22Rv1 (cell line): ENCODE results near the gene DNASE1L1.
A peak's percentile ranks its signal among the peaks of the same experiment; 100 is the strongest.

Experiments
- H3K27ac ChIP-seq: fragments of 450-650 bp; 2 replicates; pipeline ENCODE4 v1.5.1; 2017
- ZFX ChIP-seq: fragments of 450-650 bp; IDR thresholded peaks from 2 replicates; pipeline ENCODE4 v1.6.1; 2017; ENCODE audit warnings: antibody characterized with exemption, borderline replicate concordance
- TF ChIP-seq, protein P1 (sequence below): fragments of 450-650 bp; IDR thresholded peaks from 2 replicates; pipeline ENCODE4 v1.5.1; 2017; ENCODE audit warnings: mild to moderate bottlenecking

Gene DNASE1L1

DNA sequence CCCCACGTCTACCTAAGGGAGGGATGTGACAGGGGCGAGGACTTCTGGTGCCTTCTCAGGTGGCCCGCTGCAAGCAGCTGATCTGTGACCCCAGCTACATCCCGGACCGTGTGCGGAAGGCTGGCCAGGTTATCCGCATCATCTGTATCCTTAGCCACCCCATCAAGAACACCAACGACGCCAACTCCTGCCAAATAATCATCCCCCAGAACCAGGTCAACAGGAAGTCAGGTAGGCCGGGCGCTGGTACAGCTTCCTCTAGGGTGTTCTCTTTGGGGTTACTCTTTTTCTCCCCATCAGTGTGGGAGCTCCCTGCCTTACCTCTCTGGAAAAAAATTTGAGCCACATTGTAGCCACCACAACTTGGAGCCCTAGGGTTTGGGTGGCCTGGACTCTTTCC lies 32.5 kb upstream of the DNASE1L1 start:
- TF ChIP-seq, protein P1, sequence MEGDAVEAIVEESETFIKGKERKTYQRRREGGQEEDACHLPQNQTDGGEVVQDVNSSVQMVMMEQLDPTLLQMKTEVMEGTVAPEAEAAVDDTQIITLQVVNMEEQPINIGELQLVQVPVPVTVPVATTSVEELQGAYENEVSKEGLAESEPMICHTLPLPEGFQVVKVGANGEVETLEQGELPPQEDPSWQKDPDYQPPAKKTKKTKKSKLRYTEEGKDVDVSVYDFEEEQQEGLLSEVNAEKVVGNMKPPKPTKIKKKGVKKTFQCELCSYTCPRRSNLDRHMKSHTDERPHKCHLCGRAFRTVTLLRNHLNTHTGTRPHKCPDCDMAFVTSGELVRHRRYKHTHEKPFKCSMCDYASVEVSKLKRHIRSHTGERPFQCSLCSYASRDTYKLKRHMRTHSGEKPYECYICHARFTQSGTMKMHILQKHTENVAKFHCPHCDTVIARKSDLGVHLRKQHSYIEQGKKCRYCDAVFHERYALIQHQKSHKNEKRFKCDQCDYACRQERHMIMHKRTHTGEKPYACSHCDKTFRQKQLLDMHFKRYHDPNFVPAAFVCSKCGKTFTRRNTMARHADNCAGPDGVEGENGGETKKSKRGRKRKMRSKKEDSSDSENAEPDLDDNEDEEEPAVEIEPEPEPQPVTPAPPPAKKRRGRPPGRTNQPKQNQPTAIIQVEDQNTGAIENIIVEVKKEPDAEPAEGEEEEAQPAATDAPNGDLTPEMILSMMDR, result no peak
- no peak overlapping the region for H3K27ac ChIP-seq

DNA sequence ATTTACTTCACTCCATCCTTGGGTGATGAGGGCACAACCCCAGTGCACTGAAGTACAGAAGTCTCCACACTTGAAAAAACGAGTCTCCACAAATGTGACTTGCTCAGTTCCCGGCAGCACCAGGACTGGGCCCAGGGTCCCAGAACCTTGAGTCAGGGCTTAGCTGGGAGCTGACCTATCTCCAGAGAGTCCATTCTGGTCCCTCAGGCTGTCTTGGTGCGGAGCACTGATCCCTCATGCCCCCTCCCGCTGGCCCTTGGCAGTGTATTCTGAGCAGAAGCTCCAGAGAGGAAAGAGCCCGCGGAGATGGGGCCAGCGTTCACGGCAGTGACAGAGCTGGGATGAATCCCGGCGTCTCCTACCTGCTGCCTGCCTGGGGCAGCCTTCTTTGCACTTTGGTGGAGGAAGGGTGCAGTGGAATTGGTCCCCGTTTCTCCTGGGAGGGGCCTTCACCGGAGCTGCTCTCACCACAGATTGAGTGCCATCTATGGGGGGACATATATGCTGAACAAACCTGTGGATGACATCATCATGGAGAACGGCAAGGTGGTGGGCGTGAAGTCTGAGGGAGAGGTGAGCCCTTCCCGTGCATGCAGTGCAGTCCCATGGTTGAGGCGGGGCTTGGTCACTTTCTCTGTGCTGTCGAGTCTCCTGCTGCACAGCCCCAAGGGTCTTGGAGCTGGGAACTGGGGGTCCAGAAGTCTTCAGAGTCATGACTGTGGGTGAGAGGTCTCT lies 31.7 kb upstream of the DNASE1L1 start:
- H3K27ac ChIP-seq, result no peak overlapping the region
- TF ChIP-seq, protein P1, result no peak
- no peak for TF ChIP-seq ZFX

GRCh38 chrX:154439841-154440240 lies 30.8 kb upstream of the DNASE1L1 start:
- H3K27ac ChIP-seq, result no peak overlapping the region
- no peak for TF ChIP-seq ZFX
- TF ChIP-seq, protein P1, result no peak

GRCh38 chrX:154437971-154438893 lies 29.2 kb upstream of the DNASE1L1 start:
- H3K27ac ChIP-seq, result peak overlapping the region; percentile 69
- TF ChIP-seq, protein P1, result no peak
- no peak for TF ChIP-seq ZFX

DNA sequence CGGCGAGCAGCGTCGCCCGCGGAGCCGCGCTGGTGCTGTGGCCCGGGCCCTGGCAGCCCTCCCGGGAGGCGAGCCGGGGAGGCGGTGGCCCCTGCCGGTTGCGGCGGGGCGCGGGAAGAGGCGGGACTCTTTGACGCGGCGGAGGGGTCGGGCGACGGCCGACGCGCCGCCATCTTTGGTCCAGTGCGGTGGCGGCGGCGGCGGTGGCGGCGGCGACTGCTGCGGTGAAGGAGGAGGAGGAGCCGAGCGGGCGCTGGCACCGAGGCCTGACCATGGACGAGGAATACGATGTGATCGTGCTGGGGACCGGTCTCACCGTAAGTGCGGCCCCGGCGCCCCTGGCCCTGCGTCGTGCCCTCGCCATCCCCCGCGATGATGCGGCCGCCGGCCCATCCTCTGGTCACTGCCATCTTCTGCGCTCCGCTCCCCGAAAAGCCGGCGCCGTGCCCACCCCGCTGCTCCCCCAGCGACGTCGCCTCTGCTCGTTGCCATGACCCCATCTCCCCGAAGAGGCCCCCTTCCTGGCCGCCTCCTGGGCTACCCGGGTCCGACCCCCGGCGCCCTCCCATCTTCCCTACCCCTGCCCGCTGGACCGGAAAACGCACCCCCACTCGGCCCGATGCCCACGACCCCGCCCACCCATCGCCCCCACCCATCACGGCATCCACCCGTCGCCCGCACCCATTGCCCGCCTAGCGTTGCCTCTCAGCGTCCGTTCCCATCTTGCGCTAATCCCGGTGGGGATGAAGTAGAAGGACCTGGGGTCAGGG lies 28.1 kb upstream of the DNASE1L1 start, which contains the start of gene GDI1:
GDI1 (plus strand) TSS at position 172 of the 770 bp plus-strand sequence; CDS start at position 273, 101 bp downstream.
- peak within 1 kb of the TSS; percentile 69 for H3K27ac ChIP-seq
- TF ChIP-seq, protein P1, result no peak
- TF ChIP-seq ZFX, result no peak

GRCh38 chrX:154436374-154436982 lies 27.4 kb upstream of the DNASE1L1 start:
- H3K27ac ChIP-seq, result peak overlapping the region; percentile 69
- TF ChIP-seq, protein P1, result no peak
- TF ChIP-seq ZFX, result no peak
